ENCODE data around the gene ILDR2.

The ILDR2 gene

DNA sequence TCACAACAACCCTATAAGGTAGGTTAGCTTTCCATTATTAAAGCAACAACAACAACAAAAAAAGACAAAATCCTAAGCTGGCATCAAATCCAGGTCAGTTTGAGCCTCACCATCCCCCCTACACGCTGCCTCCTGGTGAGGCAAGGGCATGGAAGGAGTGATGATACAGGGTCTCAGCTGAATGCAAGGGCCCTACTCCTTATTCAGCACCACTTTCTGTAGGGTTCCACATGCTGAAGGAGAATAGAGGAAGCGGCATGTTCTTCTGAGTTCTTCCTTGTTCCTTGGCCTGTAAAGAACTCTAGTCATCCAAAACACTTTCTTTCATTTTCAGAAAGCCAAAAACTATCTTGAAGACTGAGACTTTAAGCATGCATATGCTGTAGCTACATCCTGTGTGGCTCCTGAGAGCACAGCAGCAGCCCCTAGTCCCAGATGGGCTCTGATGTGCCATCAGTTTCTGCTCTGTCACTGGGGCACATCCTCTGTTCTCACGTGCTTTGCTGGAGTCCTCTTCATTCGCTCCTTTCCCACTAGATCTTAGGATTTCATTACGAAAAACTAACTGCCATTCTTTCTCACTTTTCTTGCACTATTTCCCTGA, 6.2 kb downstream of the ILDR2 start:
- DNase-seq, result no peak

DNA sequence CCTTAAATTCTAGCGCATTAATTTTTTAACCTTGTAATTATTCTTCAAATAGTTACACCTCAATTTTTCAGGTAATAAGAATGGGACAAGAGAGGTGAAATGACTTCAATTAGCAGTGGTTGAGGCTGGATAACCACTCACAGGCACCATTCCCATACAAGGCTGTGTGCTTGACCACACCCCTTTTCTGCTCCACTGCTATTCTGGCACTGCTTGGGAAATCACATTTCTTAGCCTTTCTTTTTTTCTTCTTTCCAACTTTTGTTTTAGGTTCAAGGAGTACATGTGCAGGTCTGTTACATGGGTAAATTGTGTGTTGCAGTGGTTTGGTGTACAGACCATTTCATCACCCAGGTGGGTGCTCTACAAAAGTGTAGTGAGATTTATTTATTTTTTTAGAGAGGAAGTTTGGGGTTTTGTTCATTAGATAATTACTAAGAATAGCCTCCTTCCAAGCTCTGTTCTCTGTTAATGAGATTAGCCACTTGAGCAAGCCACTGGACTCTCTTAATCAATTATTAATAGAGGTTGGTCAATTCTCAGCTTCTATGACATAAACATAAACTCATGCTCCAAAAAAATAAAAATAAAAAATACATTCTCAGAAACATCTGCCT, 14.4 kb downstream of the ILDR2 start:
- no peak for DNase-seq

DNA sequence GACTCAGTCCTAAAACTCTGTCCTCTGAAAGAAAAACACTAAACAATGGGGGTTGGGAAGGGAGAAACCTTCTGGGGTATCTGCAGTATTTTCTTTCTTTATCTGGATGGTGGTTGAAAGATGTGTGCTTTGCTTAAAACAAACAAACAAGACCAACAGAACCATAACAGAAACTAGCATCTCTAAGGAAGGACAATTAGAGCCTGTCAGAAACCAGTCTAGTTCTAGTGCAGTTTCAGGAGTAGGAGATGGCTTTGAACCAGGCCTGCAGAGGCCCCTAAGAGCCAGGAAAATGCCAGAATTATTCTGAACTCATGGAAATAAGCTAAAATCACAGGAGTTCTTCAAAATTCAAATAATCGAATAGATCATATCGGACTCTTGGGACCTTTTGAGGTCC, 18.5 kb downstream of the ILDR2 start:
- DNase-seq, result no peak

DNA sequence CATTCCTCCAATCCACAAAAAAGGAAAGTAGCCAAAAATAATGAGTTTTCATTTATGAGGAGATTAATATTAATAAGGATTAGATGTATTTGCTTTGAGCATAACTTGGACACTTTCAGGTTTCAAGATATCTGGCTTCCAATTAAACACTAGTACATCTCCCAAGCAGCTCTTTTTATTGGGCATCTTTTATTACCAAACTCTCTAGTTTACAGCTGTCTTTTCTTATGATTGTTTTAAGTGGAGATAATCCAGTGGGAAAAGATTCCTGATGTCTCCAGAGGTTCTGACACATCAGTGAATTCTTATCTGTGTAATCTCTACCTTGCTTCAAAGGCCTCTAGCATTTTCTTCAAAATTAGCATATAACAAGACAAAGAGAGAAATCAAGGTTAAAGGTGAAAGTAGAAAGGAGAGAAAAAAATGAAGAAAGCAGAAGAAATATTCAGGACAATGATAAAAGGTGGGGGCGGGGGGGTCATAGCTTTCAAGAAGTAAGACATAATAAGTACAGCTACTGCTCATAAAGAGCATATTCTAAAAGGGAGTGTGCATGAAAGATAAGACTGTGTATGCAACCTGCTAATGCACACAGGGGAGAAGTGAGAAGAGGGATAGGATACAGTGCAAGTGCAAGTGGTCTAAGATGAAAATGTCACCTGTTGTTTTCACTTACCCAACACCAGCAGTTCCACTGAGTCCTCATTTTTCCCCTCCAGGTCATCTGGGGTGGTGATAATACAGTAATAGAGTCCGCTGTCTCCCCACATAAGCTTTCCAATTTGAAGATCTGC, 19.1 kb downstream of the ILDR2 start:
- no peak for DNase-seq

DNA sequence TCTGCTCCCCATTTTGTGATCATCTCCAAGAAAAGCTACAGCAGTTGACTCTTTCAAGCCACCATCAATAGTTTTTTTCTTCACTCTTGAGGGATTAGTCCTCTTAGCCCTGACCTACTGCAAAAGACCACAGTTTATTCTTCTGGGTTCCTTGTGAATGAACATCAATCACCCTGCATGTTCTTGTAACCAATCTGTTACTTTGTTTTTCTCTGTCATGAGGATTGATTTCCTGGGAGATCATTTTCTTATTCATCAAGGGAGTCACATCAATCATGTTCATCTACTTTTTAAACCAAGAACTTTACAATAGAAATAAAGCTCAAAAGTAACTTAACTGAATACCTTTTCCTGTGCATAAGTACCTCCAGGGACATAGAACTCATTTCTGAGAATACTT, 21.8 kb downstream of the ILDR2 start:
- no peak for DNase-seq

DNA sequence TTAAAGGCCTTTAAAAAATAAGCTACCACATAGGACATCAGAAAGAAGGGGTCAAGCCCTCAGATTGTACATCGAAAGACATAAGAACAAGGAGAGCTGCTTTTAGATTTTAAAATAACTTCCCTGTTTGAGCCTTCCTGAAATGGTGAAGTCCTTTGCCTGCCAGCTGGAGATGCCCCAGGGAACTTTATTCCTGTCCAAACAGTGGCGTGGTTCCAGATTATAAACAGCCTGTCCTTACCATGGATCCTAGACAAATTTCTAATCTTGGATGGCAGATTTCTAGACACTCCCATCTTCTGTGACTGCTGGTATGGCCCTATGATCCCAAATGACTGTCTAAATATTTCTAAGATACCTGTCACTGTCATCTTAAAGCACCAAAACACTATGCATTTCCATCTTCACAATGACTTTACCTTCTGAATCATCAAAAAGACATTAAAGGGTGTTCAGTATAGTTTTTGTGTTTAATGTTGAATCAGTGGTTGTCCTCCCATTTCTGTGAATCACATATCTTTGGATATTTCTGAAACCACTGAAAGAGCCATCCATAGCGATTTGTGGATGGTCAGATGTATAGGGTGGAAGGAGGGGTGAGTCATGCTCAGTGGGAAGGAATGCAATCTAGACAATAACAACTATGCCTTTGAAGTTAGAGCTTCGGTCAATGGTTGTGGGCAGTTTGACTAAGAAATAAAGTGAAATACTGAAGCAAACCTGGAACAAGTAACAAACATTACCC, 23.2 kb downstream of the ILDR2 start:
- DNase-seq, result no peak

DNA sequence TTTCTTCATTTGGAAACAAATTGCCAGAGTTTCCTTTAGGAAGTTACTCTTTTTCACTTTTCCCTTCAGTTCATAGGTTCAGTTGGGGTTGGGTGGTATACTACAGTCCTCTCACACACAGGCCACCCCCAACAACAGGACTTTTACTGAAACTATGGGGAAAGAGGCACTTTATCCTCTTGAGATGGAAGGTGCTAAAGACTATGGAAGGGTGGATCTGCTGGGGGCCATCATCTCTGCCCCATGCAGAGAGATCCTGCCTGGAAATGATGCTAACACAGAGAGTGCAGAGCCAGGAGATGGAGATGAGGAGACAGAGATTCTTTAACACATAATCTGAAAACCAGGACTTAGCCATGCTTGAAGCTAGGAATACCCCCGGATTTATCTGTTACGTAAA, 24.3 kb downstream of the ILDR2 start:
- no peak for DNase-seq

DNA sequence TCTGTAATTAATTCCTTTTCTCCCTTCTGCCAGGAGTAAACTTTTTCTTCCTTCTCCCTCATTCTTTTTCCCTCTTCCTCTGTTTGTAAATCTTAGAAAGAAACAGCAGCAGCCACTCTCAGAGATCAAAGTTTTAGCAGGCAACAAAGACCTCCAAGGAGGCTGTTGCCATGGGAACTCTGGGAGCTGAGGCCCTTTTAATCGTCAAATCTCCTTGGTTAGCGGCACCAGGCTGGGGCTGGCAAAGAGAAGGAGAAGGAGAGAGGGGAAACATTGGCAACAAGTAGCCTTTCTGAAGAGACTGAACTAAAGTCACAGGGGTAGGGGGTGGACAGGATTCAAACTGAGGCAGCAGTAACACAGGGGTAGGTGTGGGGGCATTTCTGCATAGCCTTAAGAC, 25.2 kb downstream of the ILDR2 start:
- no peak for DNase-seq

DNA sequence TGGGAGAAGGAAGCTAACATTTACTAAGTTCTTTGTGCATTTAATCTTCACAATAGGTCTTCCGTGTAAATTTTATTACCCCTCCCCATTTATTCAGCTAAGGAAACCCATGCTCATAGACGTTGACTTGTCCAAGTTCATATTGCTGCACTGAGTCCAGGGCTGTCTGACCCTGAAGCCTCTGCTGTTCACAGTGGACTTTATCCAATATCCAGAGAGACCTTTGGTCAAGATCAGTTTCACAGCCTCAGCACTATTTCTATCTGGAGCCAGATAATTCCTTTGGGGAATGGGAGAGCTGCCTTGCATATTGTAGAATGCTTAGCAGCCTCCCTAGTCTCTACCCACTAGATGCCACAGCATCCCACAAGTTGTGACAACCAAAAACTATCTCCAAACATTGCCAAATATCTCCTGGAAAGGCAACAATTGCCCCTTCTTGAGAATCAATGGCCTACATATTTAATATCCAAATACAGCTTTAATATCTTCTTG, 26.4 kb downstream of the ILDR2 start:
- DNase-seq, result no peak

DNA sequence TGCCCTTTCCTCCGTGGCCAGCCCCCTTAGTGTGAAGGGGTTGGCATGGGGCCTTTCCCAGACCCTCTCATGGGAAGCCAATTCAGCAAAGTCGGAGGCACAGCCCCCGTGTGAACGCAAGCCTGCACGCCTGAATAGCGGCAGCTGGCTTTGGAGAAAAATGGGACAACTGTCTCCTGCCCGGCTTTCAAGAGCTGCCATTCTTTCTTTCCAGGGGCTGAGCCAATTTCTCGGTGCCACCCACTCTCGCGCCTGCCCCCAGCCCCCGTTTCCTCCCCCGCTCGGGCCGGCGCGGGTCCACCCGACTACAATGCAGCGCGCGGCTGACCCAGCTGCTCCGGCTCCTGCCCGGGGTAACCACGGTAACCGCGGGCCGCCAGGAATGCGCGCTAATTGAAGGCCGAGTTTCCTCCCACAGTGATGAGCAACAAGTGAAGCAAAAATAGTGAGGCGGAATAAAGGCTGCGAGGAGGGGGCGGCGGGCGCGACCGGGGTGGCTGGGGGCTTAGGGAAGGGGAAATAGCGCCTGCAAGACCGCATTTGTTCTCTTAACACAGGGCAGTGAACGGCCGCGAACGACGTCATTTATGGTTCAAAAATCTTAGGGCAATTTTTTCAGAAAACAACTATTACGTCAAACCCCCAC, 27.8 kb downstream of the ILDR2 start:
- DNase-seq, result no peak

DNA sequence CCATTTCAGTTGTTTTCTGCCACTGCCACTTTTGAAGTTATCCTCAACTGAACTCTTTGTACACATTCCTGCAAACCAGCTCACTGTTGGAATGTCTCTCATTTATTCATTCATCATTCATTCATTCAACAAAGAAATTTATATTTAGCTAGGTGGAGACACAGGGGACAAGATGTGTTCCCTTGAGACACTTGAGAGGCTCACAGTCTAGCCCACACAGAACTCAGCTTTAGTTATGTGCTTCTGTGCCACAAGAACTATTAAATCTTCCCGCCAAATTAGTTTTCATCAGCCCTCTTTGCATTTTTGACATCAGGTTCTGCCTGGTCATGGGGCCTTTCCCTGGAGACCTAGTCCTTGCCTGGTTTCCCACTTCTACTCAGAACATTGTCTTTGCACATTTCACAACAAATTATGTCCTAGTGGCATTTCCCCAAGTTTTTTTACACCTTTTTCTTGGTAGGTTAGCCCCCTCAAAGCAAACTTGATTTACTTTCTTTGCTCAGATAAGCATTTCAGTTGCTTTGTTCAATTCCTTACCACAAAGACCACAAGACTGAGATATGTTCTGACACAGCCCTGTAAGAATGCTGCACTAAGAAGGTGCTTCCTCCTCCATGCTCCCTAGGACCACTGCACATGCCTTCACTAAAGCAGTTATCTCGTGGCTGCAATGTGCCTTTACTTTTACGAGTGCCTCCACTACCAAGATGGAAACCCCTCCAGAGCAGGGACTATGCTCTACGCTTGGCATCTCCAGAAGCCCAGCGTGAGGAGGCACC, 31.0 kb downstream of the ILDR2 start:
- no peak for DNase-seq

DNA sequence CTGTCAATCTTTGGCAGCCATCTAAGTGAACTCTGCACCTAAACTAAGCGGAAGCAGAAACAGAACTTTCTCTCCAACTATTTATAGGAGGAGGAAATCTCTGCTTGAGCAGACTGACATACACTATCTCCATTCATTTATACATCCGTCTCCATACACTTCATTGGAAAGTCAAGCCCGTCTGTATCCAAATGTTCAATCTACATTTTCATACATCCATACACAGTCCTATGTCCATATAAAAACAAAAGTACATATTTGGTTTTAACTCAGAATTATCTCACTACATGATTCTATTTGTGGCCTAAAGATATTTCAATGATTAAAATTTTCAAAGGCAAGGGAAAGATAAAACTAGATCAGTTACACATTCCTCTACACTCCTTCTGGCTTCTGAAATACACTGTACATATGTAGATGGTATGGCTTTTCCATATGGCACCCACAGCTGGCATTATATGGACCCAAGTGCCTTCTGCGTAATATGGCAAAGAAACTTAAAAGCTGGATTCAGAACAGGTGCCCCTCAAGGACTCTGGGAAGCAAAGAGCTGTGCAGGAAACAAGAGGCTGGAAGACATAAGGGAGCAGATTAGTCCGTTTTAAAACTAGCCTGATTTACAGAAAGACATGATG, 35.5 kb downstream of the ILDR2 start:
- no peak for DNase-seq

DNA sequence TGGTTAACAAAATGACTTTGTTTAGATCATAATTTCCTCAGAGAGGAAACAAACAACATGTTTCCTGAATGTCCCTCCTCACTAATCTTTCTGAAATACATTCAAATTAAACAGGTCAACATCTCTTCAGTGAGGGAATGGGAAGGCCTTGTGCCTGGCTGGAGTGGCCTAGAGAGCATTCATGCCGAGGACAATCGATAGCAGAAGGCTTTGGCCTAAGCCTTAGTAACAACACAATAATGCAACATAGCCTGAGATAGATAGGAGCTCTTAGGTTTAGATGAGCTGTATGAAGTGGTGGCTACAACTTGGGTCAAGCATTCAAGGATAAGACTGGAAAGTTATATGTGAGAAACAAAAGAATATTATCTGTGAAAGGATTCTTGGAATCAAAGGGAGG, 37.4 kb downstream of the ILDR2 start:
- DNase-seq, result no peak

DNA sequence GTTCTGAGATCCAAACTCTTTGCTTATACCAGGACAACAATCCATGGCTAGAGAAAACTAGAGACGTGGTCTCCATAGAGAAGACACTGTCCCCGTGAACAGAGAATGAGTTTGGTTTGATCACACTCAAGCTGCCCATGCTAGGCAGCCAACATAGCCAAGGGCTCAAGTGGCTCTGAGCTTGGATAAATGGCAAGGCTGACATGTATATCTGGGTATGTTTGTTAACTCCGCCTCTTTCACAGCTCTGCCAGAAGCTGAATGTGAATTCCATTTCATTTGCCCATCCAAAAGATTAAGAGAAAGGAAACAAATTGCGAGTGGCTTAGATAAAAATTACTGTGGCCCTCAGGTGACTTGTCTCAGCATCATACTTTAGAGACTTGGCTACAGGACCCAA, 38.0 kb downstream of the ILDR2 start:
- DNase-seq, result no peak

DNA sequence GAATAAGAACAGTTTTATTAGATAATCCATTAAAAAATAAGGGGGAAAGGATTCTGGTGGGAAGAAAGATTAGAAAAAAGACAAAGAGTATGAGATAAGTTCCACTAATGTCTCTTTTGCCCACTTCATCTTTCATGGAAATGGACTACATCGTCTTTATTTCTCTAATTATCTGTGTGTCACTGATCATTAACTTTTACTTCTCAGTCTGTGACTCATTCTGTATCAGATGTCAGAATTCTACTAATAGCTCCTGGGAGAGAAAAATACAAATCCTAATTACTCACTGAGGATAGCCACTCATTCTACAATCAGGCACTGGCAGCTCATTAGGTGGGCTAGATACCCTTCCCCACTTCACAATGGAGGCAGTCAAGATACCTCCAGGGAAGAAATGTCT, 41.7 kb downstream of the ILDR2 start:
- no peak for DNase-seq

DNA sequence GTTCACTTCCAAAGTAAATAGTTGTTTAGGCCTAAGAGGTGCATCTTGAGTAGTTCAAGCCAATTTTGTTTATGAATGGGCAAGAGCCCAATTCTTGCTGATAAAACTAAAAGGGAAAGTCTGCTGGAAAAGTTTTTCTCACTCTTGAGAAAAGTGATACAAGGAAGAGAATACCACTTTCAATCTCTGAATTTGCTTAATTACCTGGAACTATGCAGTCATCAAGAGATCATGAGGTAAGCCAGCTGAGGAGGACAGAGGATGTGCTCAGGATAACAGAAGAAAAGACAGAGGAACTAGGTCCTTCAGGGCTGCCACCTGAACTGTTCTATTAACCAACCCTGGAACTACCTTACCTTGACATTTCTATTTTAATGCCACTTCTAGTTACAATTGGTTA, 42.2 kb downstream of the ILDR2 start:
- no peak for DNase-seq

DNA sequence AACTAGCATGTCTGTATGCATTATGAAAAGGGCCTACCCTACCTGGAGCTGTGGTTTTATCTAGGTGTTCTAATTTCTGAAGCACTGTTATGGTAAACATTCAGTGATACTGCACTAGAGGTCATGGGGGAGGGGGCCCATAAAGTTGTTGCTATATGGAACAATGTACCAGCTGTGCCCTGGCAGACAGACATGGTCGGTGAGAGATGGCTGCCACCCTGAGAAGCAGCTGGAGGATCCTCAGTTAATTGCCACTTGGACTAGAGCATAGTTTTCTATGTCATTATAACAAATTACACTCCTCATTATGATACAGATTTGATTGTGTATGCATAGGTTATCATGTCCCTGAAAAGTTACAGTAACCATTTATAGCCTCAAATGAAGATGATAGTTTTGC, 45.4 kb downstream of the ILDR2 start:
- DNase-seq, result no peak

DNA sequence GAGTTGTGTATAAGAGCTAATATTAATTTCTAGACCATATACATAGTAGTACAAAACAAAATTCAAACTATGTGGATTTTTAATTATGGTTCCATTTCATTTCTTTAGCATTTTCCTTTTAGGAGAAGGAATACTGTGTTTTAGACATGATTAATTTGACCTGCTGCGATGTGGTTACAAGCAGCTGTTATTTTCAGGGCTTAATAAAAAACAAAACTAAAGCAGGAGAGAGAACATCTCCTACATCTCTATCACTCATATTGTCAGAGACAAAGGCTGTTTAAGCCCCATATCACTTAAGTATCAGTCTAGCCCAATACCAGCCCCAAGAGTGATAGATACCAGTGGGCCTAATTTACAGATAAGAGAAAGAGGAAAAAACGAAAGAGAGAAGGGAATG, 47.6 kb downstream of the ILDR2 start:
- no peak for DNase-seq

DNA sequence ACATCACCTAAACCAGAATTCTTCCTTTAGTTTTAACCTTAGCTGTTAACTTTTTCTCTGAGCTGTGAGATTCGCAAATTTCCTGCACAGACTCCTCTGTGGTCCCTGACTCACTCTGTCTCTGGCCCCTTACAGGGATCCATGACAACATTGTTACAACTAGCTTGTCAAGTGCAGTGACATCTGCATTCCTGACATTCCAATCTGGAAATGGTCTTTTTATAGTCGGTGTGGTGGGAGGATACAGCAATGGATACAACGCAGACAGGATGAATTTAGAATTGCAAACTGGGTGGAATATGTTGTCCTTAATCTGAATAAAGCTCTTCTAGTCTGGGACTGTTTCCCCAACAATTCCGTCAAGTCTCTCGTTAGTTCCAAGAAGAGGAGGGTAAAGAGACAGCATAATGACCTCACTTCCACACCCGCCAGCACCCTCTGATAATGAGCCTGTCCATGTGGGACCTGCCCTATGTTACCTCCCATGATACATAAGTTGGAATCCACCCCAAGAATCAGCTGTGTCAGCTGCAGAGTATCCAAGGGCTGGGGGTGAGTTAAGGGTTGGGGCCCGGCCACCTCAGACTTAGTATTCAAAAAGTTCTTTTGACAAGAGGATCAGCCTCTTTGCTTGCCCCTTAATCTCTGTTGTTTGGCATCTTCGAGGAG, 49.4 kb downstream of the ILDR2 start:
- DNase-seq, result no peak

DNA sequence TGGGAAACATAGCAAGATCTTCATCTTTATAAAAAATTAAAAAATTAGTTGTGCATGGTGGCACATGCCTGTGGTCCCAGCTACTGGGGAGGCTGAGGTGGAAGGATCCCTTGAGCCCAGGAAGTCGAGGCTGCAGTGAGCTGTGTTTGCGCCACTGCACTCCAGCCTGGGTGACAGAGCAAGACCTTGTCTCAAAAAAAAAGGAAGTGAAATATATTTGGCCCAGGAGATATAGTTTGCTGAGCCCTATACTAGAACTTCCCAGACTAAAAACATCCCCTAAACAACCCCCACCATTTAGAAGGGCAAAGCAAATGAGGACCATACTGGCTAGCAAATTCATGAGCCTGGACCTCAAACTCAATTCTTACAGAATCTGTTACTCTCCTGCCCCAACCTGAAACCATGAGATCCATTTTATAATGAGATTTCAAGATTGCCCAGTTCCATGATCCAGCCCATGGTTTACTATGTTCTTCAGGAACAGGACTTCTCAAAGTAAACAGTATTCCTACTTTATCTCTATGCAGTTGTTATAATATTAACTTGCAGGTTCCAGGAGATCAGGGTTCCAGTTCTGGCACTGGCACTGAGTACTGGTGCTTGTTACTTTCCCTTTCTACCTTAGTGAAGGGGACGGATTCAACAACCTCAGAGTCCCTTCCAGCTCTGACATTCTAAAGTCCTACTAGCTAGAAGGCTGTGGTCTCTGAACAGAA, 50.4 kb downstream of the ILDR2 start:
- no peak for DNase-seq

All from 8988T (cell line).